ENCODE data around the gene PI4K2B. TPM values are rescaled to one million over a fixed set of nuclear protein-coding genes. Genes with fewer than 3 reads are reported as not detected.
A peak's percentile ranks its signal among the peaks of the same experiment; 100 is the strongest.

The PI4K2B gene
- total and polyA plus RNA-seq, 2 experiments from 2014 or later = 6.7 to 21.4 TPM

- TF ChIP-seq CTCF (conservative IDR thresholded peaks at IDR 0.05; ENCODE audit: low read depth in 2 of 2) = no peak
- TF ChIP-seq STAT1 (IDR thresholded peaks at IDR 0.05; ENCODE audit: unreplicated experiment) = no peak
- TF ChIP-seq NANOG (IDR thresholded peaks at IDR 0.05; ENCODE audit: borderline replicate concordance) = no peak
- no peak for TF ChIP-seq ZNF114 (CRISPR knock-in tag; IDR thresholded peaks at IDR 0.05)
Measured at GRCh38 chr4:25290490-25291067, 56.7 kb downstream of the PI4K2B start (continued).

GRCh38 chr4:25291158-25291733 is 57.4 kb downstream of the PI4K2B start:
- no peaks in the 10 kb centered on the region for H3F3A ChIP-seq (replicated peaks; ENCODE audit: low read depth)
- Mint-ChIP-seq H3K9me3 (peaks cover 4% of the 10 kb centered on the region; the same call in 1 of the 3 replicates), H3K27me3 (ENCODE audit: insufficient read depth, low read depth, poor library complexity) (peaks cover 2% of the 10 kb centered on the region), H3K4me1 (0 out of 3 replicates have a peak, but pooled peaks cover 3% of the 10 kb centered on the region), H3K27ac (no peak overlapping the region), H3K36me3 (ENCODE audit: low read depth) (no peaks in the 10 kb centered on the region), H3K4me3 (no peak overlapping the region)
- H4K20me1 ChIP-seq (replicated peaks; ENCODE audit: insufficient read depth) = no peaks in the 10 kb centered on the region
- no peaks in the 10 kb centered on the region for H3K79me2 ChIP-seq (replicated peaks; ENCODE audit: insufficient read depth)
- ATAC-seq = no peak
- H3K4me1 ChIP-seq (ENCODE audit: insufficient read depth) = no peaks in the 10 kb centered on the region
- H3K36me3 ChIP-seq (ENCODE audit: insufficient read depth) = no peaks in the 10 kb centered on the region
- peak overlapping the region; percentile 92 for H2AFZ ChIP-seq
- H3K27ac ChIP-seq (ENCODE audit: low read depth) = no peak overlapping the region
- H3K9me2 ChIP-seq (ENCODE audit: insufficient read depth) = peaks cover 21% of the 10 kb centered on the region
- no peak overlapping the region for H3K4me2 ChIP-seq
- DNase-seq (ENCODE audit: low spot score) = no peak
- no peaks in the 10 kb centered on the region for H3K27me3 ChIP-seq (ENCODE audit: insufficient read depth)
- no peak overlapping the region for H3K4me3 ChIP-seq
- no peak for TF ChIP-seq ZNF331 (CRISPR knock-in tag; IDR thresholded peaks at IDR 0.05; ENCODE audit: low read depth)
- TF ChIP-seq ZNF462 (CRISPR knock-in tag; IDR thresholded peaks at IDR 0.05) = no peak
- no peak for TF ChIP-seq EZH2 (IDR thresholded peaks at IDR 0.05; ENCODE audit: low read depth, unreplicated experiment)
- no peak for TF ChIP-seq EZH2phosphoT487 (IDR thresholded peaks at IDR 0.05; ENCODE audit: unreplicated experiment)
- TF ChIP-seq CREB1 (CRISPR knock-in tag; IDR thresholded peaks at IDR 0.05; ENCODE audit: low read depth) = no peak
- TF ChIP-seq CTCF (conservative IDR thresholded peaks at IDR 0.05; ENCODE audit: low read depth in 2 of 2) = no peak
- TF ChIP-seq NANOG (IDR thresholded peaks at IDR 0.05; ENCODE audit: borderline replicate concordance) = no peak
- TF ChIP-seq POLR2AphosphoS5 (IDR thresholded peaks at IDR 0.05; ENCODE audit: low read depth) = no peak
